HG02973 (cell line): ENCODE data around the gene KCNJ11.
A peak's percentile ranks its signal among the peaks of the same experiment; 100 is the strongest.

Source experiments
- ATAC-seq: cut with Tn5 transposase; IDR thresholded peaks from one replicate; pipeline ENCODE4 v1.9.1; 2021; ENCODE audit warnings: moderate library complexity; ENCODE audit not compliant: unreplicated experiment

KCNJ11 gene

GRCh38 chr11:17392872-17393271, 4.4 kb upstream of the KCNJ11 start:
- no peak for ATAC-seq

GRCh38 chr11:17391493-17392355, 3.3 kb upstream of the KCNJ11 start:
- ATAC-seq: no peak

- no peak for ATAC-seq
Measured at GRCh38 chr11:17389957-17390649, 1.6 kb upstream of the KCNJ11 start.

GRCh38 chr11:17389211-17389956, 925 bp upstream of the KCNJ11 start:
- ATAC-seq: peak; percentile 56

GRCh38 chr11:17387811-17388210, 648 bp downstream of the KCNJ11 start:
- no peak for ATAC-seq

- ATAC-seq: no peak
Measured at GRCh38 chr11:17387254-17387653, 1.2 kb downstream of the KCNJ11 start.

GRCh38 chr11:17386331-17387084, 2.0 kb downstream of the KCNJ11 start:
- peak; percentile 57 for ATAC-seq

- no peak for ATAC-seq
Measured at GRCh38 chr11:17385926-17386325, 2.5 kb downstream of the KCNJ11 start.

- ATAC-seq: no peak
Measured at GRCh38 chr11:17385492-17385891, 3.0 kb downstream of the KCNJ11 start.

GRCh38 chr11:17384002-17384511, 4.4 kb downstream of the KCNJ11 start:
- no peak for ATAC-seq

GRCh38 chr11:17383461-17383860, 5.0 kb downstream of the KCNJ11 start:
- no peak for ATAC-seq

GRCh38 chr11:17382046-17382728, 6.3 kb downstream of the KCNJ11 start:
- ATAC-seq: no peak

- no peak for ATAC-seq
Measured at GRCh38 chr11:17381156-17381555, 7.3 kb downstream of the KCNJ11 start.

- no peak for ATAC-seq
Measured at GRCh38 chr11:17379383-17380180, 8.9 kb downstream of the KCNJ11 start.

GRCh38 chr11:17378655-17379054, 9.8 kb downstream of the KCNJ11 start:
- ATAC-seq: no peak

GRCh38 chr11:17376493-17376892, 12.0 kb downstream of the KCNJ11 start:
- ATAC-seq: no peak

GRCh38 chr11:17375547-17375946, 12.9 kb downstream of the KCNJ11 start:
- ATAC-seq: no peak

GRCh38 chr11:17371614-17372013, 16.8 kb downstream of the KCNJ11 start:
- no peak for ATAC-seq

GRCh38 chr11:17369684-17370243, 18.7 kb downstream of the KCNJ11 start:
- ATAC-seq: no peak
